Activated effector memory CD4-positive, alpha-beta T cell treated with Interleukin-2 at 50 U/mL for 16 hours (primary cell): Measurements from ENCODE around the gene SVIP.

Experiments
- DNase-seq: peaks from one replicate; pipeline ENCODE4 v3.0.0-alpha.2; 2020

SVIP gene

GRCh38 chr11:22829231-22830081, at the start of gene SVIP:
Gene SVIP (minus strand): TSS chr11:22829801. CDS start chr11:22829748, 53 bp downstream.
- peak; percentile 87 for DNase-seq

GRCh38 chr11:22878604-22879003, 49.0 kb upstream of the SVIP start:
- DNase-seq, result no peak

- DNase-seq, result no peak
Measured at GRCh38 chr11:22878039-22878438, 48.4 kb upstream of the SVIP start.

- peak; percentile 14 for DNase-seq
Measured at GRCh38 chr11:22875869-22876473, 46.4 kb upstream of the SVIP start.

- no peak for DNase-seq
Measured at GRCh38 chr11:22869325-22869724, 39.7 kb upstream of the SVIP start.

- DNase-seq, result no peak
Measured at GRCh38 chr11:22860241-22860640, 30.6 kb upstream of the SVIP start, which contains the start of gene CCDC179. Gene CCDC179 (minus strand): TSS chr11:22860474. CDS start chr11:22860421, 53 bp downstream.

GRCh38 chr11:22859756-22860155, 30.2 kb upstream of the SVIP start:
- no peak for DNase-seq

- DNase-seq, result no peak
Measured at GRCh38 chr11:22851477-22851876, 21.9 kb upstream of the SVIP start.

- no peak for DNase-seq
Measured at GRCh38 chr11:22846726-22847125, 17.1 kb upstream of the SVIP start.

GRCh38 chr11:22832315-22833015, 2.9 kb upstream of the SVIP start:
- DNase-seq, result no peak

- no peak for DNase-seq
Measured at GRCh38 chr11:22830082-22830414, 447 bp upstream of the SVIP start.

- DNase-seq, result no peak
Measured at GRCh38 chr11:22828373-22828772, 1.2 kb downstream of the SVIP start.

- DNase-seq, result no peak
Measured at GRCh38 chr11:22822203-22822602, 7.4 kb downstream of the SVIP start.

- no peak for DNase-seq
Measured at GRCh38 chr11:22809893-22810292, 19.7 kb downstream of the SVIP start.

GRCh38 chr11:22808571-22809197, 20.9 kb downstream of the SVIP start:
- DNase-seq, result no peak

- no peak for DNase-seq
Measured at GRCh38 chr11:22807855-22808570, 21.6 kb downstream of the SVIP start.

- no peak for DNase-seq
Measured at GRCh38 chr11:22807391-22807790, 22.2 kb downstream of the SVIP start.

- no peak for DNase-seq
Measured at GRCh38 chr11:22802861-22803260, 26.7 kb downstream of the SVIP start.

GRCh38 chr11:22800482-22800881, 29.1 kb downstream of the SVIP start:
- no peak for DNase-seq

GRCh38 chr11:22798901-22799300, 30.7 kb downstream of the SVIP start:
- DNase-seq, result no peak

GRCh38 chr11:22797047-22797446, 32.6 kb downstream of the SVIP start:
- no peak for DNase-seq

- no peak for DNase-seq
Measured at GRCh38 chr11:22795914-22796313, 33.7 kb downstream of the SVIP start.

GRCh38 chr11:22792497-22792896, 37.1 kb downstream of the SVIP start:
- no peak for DNase-seq
